CD4-positive, alpha-beta T cell treated with Interleukin-4 for 4 hours (primary cell): Measurements from ENCODE around the gene PNKD.

Experiments
- DNase-seq: peaks from one replicate; pipeline ENCODE4 v3.0.0-alpha.2; 2020

The PNKD gene

DNA sequence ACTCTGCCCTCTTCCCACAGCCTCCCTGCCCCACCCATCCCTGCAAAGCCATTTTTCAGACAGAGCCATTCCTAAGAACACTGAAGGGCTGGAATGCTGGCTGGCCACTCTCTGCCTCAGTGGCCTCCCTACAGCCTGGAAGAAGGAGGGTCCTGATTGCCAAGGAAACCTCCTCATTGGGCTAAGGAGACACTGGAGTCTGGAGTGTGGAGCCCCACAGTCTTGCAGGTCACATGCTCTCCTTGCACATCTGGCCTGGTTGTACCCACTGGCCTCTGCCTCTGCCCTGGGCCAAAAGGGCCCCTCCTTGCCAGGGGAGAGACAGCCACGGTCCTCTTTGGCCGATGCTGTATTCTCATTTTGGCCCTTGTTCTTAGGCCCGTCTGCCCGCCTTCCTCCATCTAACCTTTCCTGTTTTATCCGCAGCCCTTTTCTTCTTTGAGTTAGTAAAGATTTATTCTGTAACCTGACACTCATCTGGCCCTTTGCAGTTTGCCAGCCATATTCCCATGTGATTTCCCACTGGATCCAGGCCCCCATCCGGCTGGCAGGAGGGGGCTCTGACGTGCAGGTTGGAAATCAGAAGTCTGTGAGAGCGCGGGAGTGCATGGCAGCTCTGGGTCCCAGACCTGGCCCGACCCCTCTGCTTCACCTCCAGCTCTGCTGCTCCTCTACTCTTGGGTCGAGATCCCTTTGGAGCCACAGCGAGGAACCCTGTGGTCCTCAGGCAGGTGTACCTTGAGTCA lies 75.3 kb downstream of the PNKD start:
- no peak for DNase-seq

DNA sequence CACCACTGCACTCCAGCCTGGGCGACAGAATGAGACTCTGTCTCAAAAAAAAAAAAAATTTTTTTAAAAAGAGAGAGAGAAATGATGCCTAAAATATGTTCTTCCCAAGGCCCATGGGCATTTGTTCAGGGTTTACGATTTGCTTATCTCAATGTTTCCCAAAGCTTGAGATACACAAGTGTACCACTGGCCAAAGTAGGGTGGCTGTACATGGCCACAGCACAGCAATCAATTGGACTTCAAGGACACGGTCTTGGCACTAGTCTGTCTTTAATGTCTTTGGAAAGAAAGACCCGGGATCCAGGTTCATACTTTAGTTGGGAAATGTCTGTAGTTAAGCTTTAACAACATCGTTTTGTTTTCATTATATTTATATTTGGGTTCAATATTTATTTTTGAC lies 76.9 kb downstream of the PNKD start:
- no peak for DNase-seq

DNA sequence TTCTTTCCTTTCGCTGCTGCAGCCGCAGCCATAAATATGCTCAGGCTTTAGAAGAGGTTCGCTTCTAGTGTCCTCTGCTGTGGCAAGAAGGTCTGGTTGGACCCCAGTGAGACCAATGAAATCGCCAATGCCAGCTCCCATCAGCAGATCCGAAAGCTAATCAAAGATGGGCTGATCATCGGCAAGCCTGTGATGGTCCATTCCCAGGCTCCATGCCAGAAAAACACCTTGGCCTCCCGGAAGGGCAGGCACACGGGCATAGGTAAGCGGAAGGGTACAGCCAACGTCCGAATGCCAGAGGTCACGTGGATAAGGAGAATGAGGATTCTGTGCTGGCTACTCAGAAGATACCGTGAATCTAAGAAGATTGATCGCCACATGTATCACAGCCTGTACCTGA lies 83.7 kb downstream of the PNKD start:
- DNase-seq = no peak

DNA sequence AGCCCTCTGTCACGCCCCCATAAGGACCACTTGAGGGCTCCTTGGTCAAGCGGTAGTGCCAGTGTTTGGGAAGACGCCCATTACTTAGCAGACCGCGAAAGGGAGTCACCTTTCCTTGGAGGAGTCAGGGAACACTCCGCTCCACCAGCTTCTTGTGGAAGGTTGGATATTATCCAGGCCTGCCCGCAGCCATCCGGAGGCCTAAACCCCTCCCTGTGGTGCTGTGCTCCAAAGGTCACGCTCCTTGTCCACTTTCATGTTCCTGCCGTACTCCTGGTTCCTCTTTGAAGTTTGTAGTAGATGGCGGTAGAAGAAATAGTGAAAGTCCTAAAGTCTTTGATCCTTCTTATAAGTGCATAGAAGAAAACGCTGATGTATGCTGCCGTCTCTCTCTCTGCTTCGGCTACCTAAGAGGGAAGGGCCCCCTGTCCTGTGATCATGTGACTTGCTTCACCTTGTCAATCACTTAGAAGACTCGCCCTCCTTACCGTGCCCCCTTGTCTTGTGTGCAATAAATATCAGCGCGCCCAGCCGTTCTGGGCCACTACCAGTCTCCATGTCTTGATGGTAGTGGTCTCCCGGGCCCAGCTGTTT lies 84.6 kb downstream of the PNKD start:
- DNase-seq = no peak

DNA sequence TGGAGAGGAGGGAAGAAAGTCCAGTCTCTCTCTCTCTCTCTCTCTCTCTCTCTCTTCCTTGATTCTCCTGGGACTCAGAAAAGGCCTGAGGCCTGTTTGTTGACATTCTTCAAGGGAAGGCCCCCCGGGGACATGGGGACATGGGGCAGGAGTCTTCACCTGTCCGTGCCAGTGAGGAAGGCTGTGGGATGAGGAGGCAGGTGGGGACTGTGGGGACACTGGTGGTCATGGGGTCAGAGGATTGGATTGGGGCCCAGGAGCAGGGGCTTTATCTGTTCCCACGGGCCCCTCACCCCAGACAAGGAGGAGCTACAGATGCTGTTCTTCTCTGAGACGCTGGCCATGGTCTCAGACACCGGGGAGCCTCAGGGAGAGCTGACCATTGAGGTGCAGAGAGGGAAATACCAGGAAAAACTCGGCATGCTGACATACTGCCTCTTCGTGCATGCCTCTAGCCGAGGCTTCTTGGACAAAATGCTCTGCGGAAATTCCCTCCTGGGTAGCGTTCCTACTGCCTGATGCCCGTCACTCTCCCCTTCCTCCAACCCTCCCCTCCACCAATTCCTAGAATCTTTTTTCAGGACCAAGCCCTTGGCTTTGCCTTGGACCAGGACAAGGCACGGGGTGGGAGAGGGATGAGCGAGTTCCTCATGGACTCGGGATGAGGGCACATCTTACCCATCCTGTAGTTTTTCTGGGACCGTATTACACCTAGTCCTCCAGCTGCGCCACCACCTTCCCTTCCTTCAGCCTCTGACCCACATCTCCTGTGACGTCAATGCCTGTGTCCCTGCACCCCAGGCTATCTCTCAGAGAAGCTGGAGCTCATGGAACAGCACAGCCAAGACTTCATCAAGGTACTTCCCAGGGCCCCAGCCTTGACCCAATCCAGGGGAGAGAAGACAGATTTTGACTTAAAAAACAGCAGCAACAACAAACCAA lies 87.2 kb downstream of the PNKD start:
- no peak for DNase-seq

DNA sequence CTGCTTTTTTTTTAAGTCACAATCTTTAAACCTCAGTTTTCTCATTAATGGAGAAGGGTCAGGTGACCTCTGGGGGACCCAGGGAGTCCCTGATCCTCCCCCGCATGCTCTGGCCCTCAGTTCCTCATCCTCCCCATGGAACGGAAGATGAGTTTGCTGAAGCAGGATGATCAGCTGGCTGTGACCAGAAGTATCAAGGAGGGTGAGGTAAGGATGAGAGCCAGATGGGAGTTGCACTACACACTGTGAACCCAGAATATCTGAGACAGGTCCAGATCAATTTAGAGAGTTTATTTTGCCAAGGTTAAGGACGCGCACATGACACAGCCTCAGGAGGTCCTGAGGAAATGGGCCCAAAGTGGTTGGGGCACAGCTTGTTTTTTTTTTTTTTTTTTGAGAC lies 90.1 kb downstream of the PNKD start:
- DNase-seq = no peak

DNA sequence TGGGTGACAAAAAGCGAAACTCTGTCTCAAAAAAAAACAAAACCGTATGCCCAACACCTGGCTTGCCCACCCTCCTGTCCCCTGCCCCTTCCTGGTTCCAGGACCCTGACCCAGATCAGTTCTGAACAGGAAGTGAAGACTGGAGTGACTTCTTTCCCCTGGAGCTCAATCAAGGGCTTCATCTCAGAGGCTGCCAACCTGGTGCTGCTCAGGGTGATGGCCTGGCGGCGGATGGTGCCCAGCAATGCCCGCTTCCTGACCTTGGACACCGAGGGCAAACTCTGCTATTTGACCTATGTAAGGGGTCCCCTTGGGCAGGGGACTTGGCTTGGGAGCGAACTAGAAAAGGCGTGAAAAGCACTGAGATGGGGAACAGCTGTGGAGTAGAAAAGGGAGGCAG lies 92.3 kb downstream of the PNKD start:
- no peak for DNase-seq

DNA sequence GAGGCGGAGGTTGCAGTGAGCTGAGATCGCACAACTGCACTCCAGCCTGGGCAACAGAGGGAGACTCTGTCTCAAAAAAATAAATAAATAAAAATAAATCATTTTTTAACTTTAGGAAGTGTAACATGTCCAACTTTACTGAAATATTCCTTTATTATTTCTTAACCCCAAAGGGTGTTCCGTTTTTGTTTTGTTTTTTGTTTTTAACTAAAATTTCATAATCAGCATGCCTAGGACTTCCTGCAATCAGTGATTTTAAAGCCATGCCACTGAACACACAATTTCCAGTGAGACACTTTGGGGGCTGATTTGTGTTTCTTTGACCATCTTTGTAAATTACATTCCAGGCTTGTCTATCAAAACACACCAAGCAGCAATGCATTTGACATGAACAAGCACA lies 93.4 kb downstream of the PNKD start:
- no peak for DNase-seq

DNA sequence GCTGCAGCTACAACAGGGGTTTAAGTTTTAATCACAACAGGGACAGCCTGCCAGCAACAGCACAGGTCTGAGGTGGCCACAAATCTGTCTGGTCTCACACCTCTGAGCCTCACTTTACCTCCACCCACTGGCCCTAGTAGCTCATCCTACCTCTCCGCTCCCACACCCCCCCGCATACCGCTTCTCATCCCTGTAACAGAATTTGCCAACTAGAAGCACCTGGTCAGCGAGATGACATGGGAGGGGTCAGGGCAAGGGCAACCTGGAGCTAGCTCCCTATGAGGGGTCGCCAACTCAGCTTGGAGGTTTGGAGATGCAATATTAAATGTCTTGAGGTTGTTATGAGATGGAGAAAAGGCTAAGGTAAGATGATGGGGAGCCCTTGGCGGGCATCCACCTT lies 93.9 kb downstream of the PNKD start:
- no peak for DNase-seq

DNA sequence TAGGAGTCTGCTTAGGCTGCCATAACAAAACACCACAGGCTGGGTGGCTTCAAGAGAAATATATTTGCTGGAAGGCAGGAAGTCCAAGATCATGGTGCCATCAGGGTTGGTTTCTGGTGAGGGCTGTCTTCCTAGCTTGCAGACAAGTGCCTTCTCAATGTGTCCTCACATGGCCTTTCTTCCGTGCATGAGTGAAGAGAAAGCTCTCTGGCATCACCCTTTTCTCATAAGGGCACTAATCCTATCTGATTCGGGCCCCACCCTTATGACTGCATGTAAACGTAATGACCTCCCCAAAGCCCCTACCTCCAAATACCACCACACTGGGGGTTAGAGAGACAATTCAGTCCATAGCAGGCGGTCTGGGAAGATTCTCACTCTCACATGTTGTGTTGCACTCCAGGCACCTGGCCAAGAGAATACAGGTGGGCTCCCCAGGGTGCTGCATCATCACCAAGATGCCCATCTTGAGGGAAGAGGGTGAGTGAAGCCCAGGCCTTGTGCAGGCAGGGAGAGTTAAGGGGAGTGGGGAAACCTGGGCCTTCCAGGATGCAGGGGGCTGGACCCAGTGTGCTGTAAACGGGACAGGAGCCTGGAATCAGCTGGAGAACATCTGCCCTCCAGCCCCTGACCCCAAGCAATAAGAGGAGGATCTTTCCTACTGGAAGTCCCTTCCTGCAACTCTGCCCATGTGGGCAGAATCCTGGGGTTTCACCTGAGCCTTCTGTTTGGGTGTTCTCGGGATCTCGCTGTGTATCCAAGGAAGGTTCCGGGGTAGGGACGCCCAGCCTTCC lies 96.5 kb downstream of the PNKD start:
- no peak for DNase-seq

DNA sequence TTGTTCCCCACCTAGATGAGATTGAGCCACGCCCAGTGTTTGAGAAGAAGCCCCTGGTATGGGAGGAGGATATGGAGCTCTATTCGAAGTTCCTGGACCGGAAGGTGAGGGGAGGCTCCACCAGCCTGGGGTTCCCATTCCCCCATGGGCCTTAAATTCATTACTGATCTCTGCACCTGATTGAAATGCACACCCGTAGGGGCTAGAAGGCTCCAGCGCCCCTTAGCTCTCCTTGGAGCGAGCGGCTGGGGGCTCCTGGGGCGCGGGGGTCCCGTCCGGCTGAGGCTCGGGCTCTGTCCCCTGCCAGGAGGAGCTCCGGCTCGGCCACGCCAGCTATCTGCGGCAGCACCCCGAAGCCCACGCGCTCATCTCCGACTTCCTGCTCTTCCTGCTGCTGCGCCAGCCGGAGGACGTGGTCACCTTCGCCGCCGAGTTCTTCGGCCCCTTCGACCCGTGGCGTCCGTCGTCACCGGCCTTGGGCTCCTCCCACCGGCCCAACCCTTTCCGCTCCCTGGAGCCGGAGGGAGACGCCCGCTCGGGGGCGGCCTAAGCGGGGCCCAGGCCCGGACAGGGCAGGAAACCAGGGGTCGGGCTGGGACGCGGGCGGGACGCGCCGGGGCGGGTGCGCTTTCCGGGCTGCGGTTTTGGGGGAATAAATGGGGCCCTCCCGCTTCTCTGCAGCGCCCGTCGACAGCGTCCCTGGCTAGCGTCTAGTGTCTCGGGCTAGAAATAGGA lies 97.3 kb downstream of the PNKD start:
- peak; percentile 73 for DNase-seq

DNA sequence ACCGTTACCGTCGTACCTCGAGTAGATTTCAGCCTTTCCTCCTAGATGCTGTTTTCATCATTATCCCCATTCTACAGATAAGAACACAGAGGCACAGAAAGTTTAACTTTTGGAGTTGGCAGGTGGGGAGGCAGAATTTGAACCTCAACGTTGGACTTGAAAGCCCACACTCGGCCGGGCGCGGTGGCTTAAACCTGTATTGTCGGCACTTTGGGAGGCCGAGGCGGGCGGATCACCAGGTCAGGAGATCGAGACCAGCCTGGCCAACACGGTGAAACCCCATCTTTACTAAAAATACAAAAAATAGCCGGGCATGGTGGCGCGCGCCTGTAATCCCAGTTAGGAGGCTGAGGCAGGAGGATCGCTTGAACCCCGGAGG lies 97.8 kb downstream of the PNKD start:
- no peak for DNase-seq

DNA sequence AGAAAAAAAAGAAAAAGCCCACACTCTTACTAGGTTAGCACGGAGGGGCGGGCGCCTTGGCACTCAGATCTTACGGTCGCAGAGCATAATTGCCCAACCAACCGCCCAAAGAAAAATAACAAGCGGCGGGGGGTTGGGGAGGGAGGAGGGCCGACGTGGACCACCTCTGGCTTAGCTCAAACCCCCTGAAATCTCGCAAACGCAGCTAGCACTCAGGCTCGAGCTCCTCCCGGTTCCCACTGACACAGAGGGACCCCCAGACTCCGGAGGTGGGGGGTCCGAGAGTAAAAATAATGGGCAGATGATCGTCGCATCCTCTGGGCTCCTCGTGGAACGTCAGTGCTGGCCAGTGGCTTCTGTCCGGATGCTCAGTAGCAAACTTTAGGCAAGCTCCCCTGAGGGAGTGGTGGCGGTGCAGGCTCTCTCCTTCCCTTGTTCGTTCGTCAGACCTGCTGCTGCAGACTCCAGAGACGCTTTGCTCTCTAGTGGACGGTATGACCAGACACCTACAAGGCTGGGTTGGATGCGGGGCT lies 98.4 kb downstream of the PNKD start:
- DNase-seq = no peak

DNA sequence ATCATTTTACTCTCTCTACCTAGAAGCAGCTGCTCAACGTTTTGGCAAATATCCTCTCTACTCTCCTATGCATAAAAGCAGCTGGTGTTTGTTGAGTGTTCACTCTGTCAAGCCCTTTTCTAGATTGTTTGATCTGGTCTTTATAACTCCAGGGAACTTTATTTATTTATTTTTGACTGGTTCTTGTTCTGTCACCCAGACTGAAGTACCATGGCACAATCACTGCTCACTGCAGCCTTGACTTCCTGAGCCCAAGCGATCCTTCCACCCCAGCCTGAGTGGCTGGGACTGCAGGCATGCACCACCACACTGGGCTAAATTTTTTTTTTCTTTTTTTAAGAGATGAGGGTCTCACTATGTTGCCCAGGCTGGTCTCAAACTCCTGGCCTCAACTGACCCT lies 99.0 kb downstream of the PNKD start:
- no peak for DNase-seq

DNA sequence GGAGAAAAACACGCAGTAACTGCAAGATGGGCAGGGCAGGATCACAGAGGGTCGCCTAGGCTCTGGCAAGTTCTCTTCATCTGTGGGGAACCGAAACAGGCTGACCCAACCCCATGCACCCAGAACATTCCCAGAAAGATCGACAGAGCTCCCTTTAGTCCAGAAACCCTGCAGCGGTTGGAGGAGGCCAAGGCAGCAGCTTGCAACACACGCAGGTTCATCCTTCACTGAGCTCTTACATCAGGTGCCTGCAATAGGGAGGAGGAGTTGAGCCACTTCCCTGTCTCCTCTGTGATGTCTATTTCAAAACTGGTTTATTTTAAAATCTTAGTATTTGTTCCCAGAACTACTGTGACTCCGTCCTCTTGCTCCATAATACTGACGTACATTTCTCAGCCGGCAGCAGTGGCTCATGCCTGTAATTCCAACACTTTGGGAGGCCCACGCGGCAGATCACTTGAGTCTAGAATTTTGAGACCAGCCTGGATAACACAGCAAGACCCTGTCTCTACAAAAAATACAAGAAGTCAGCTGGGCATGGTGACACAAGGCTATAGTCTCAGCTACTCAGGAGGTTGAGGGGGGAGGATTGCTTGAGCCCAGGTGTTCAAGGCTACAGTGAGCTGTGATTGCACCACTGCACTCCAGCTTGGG lies 100.2 kb downstream of the PNKD start:
- no peak for DNase-seq

DNA sequence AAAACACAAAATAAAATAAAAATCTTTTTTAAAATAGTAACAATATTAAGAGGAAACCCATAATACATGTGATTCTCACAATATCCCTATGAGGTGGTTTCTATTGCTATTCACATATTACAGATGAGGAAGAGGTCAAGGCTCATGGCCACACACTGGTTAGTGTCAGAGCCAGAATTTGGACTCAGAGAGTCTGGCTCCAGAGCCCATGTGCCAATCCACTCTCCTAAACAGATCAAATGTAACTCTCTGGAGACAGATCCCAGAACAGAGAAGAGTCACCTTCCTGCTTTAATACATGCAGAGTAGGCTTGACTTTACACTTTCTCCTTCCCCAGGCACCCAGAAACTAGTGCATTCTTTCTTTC lies 101.6 kb downstream of the PNKD start:
- no peak for DNase-seq

DNA sequence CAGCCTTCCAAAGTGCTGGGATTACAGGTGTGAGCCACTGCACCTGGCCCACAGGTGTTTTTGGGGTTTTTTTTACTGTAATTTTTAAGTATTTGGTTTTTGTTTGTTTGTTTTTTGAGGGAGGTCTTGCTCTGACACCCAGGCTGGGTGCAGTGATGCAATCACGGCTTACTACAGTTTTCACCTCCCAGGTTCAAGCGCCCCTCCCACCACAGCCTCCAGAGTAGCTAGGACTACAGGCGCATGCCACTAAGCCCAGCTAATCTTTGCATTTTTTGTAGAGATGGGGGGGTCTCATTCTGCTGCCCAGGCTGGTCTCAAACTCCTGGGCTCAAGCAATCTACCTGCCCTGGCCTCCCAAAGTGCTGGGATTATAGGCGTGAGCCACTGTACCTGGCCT lies 104.5 kb downstream of the PNKD start:
- no peak for DNase-seq

DNA sequence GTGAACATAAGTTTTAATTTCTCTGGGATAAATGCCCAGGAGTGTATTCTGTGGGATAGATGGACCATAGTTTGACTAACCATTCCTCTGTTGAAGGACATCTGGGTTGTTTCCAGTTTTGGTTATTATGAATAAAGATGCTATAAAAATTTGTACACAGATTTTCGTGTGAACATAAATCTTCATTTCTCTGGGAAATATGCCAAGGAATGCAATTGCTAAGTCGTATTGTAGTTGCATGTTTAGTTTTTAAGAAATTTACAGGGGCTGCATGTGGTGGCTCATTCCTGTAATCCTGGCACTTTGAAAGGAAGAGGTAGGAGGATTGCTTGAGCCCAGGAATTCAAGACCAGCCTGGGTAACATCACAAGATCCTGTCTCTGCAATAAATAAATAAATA lies 104.9 kb downstream of the PNKD start:
- no peak for DNase-seq

DNA sequence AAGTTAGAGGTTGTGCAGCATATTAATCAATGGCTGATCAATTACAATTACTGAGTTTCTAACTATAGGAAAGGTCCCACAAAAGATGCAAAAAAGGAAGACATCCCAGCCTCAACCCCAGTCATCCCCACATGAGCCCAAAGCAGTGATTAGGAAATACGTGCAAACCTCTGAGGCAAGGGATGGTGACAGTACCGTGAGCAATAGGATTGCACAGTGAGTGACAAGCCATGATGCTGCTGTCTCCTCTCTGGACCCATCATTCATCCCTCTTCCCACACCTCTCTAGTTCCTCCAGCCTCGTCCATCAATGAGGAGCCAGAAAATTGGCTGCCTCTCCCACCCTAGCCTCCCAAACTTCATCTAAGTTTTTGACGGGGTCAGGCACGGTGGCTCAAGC lies 107.7 kb downstream of the PNKD start:
- no peak for DNase-seq

DNA sequence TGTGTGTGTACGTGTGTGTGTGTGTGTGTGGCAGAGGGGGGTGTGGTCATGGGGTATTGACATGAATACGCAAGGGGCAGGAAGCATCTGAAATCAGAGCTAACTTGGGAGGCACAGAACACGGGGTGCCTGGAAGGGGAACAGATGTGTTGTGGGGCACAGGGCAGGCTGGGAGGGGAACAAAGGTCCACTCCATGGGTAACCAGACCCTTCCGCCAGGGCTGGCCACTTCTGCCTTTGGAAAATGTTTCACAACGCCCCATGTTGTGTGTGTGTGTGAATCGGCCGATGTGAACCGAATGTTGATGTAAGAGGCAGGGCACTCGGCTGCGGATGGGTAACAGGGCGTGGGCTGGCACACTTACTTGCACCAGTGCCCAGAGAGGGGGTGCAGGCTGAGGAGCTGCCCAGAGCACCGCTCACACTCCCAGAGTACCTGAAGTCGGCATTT lies 111.6 kb downstream of the PNKD start, which contains the start of gene SLC11A1:
Gene SLC11A1, plus strand, starts transcription at position 358 of the 451 bp plus-strand sequence. CDS start 96 bp downstream, outside the sequence.
- DNase-seq = no peak

DNA sequence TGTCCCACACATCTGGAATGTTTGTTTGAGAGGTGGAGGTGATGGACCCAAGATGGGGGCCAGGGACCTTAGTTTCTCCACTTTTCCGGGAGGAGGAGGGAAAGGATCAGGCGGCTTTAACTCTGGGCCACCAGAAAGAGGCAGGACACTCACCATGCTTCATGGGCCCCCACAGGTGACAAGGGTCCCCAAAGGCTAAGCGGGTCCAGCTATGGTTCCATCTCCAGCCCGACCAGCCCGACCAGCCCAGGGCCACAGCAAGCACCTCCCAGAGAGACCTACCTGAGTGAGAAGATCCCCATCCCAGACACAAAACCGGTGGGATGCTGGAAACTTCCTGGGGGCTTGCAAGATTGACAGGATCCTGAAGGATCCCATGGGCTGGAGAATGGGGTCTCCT lies 112.5 kb downstream of the PNKD start:
- DNase-seq = no peak
